Breast epithelium (tissue), 4 donors: Measurements from ENCODE around the gene RHOC. TPM values are rescaled to one million over a fixed set of nuclear protein-coding genes. Genes with fewer than 3 reads are reported as not detected.
A peak's percentile ranks its signal among the peaks of the same experiment; 100 is the strongest.
"Not testable (repeated sequence)": the region's sequence is repeated elsewhere in the genome, so short reads cannot be mapped to it uniquely, and the experiment has no call there.

Source experiments
- DNase-seq, 2 donors: peaks; one replicate each; pipeline ENCODE4 v3.0.0-alpha.2; 2019; ENCODE audit warnings: low spot score in 2 of 2
- H3K27ac ChIP-seq, 2 donors: fragments of 200-600 bp; sonication (generic) in 1 of 2; one replicate each; pipeline ENCODE4 v1.5.1; 2016 to 2019; ENCODE audit warnings: mild to moderate bottlenecking in 1 of 2
- H3K27me3 ChIP-seq, 2 donors: fragments of 200-600 bp; sonication (generic) in 1 of 2; one replicate each; pipeline versions ENCODE4 v1.5.1 to v1.6.0; 2017 to 2019; ENCODE audit warnings: control low read depth in 1 of 2, mild to moderate bottlenecking in 1 of 2
- H3K36me3 ChIP-seq: fragments of 200-600 bp; one replicate; pipeline ENCODE4 v1.5.1; 2019
- H3K4me1 ChIP-seq, 2 donors: fragments of 200-600 bp; sonication (generic); one replicate each; pipeline ENCODE4 v1.5.1; 2016 to 2019; ENCODE audit warnings: control low read depth in 1 of 2
- H3K4me3 ChIP-seq, 3 donors: fragments of 200-600 bp; sonication (generic); 1 replicate in 2 of 3; 2 replicates in 1 of 3; pipeline ENCODE4 v1.5.1; 2016 to 2019; ENCODE audit warnings: mild to moderate bottlenecking in 3 of 3, moderate library complexity in 2 of 3
- H3K9me3 ChIP-seq, 2 donors: fragments of 200-600 bp; sonication (generic) in 1 of 2; one replicate each; pipeline ENCODE4 v1.5.1; 2016 to 2019; ENCODE audit warnings: control low read depth in 1 of 2
- CTCF ChIP-seq, 3 donors: fragments of 450-650 bp; IDR thresholded peaks; one replicate each; pipeline ENCODE4 v1.5.1; 2016 to 2017; ENCODE audit warnings: antibody characterized with exemption in 3 of 3, mild to moderate bottlenecking in 3 of 3, moderate library complexity in 3 of 3
- POLR2A ChIP-seq: fragments of 450-650 bp; IDR thresholded peaks from one replicate; pipeline ENCODE4 v1.6.1; 2016; ENCODE audit warnings: antibody characterized with exemption, mild to moderate bottlenecking, moderate library complexity
- POLR2AphosphoS5 ChIP-seq, 3 donors: sonication (generic); formaldehyde crosslinking; IDR thresholded peaks; one replicate each; pipeline ENCODE4 v1.6.1; 2017; ENCODE audit warnings: antibody characterized with exemption in 3 of 3
- intact Hi-C: fragments of 100-400 bp; cut with DNase I; formaldehyde crosslinking; loops from one replicate; pipeline ENCODE4 v1.15.1; 2023; ENCODE audit warnings: low total_unique reads
- total RNA-seq, 3 donors: library from RNA; depleted of rRNA; stranded (reverse); fragments of >200 nt; gene quantifications; one replicate each; pipeline ENCODE4 v1.1.0, GENCODE V29; 2016

RHOC gene
- total RNA-seq, 3 donors from 2014 or later = 150 to 302 (median 235) TPM

- Histone ChIP-seq H3K36me3 (no peaks in the 10 kb centered on the region), H3K4me3 (no peak overlapping the region), H3K27me3 (no peaks in the 10 kb centered on the region), H3K4me1 (no peaks in the 10 kb centered on the region), H3K9me3 (no peaks in the 10 kb centered on the region), H3K27ac (no peak overlapping the region)
- no peak for TF ChIP-seq POLR2A
- TF ChIP-seq CTCF (IDR thresholded peaks at IDR 0.05) = no peak
- no peak for TF ChIP-seq POLR2AphosphoS5 (IDR thresholded peaks at IDR 0.05)
- intact Hi-C loops = loop anchor here (10.0 kb wide), 1 partner anchor 327 kb away; no protein-coding TSS in a partner anchor
- DNase-seq = no peak
Observed at GRCh38 chr1:112727716-112728115, 20.8 kb upstream of the RHOC start.

- not testable (repeated sequence) for DNase-seq, H3K36me3 ChIP-seq, H3K27me3 ChIP-seq, H3K9me3 ChIP-seq, H3K27ac ChIP-seq, H3K4me3 ChIP-seq, H3K4me1 ChIP-seq
- intact Hi-C loops = loop anchor here (10.0 kb wide), 1 partner anchor 331 kb away; no protein-coding TSS in a partner anchor
Observed at GRCh38 chr1:112724240-112724639, 17.3 kb upstream of the RHOC start.

GRCh38 chr1:112723511-112723839 lies 16.5 kb upstream of the RHOC start:
- H3K9me3 ChIP-seq = no peaks in the 10 kb centered on the region
- H3K36me3 ChIP-seq = no peaks in the 10 kb centered on the region
- intact Hi-C loops = loop anchor here (10.0 kb wide), 1 partner anchor 331 kb away; no protein-coding TSS in a partner anchor
- no peaks in the 10 kb centered on the region for H3K27me3 ChIP-seq
- no peak for DNase-seq
- peaks cover 7% of the 10 kb centered on the region in 2 donors for H3K4me1 ChIP-seq
- TF ChIP-seq CTCF (IDR thresholded peaks at IDR 0.05) (no peak), POLR2AphosphoS5 (IDR thresholded peaks at IDR 0.05) (no peak), POLR2A (no peak)
- peak overlapping the region in 1 of 2 donors; percentile 13 for H3K27ac ChIP-seq
- no peak overlapping the region for H3K4me3 ChIP-seq

GRCh38 chr1:112722601-112723510 lies 15.9 kb upstream of the RHOC start:
- intact Hi-C loops = loop anchor here (10.0 kb wide), 1 partner anchor 332 kb away; no protein-coding TSS in a partner anchor
- H3K36me3 ChIP-seq = no peaks in the 10 kb centered on the region
- TF ChIP-seq POLR2A = no peak
- no peak for TF ChIP-seq POLR2AphosphoS5 (IDR thresholded peaks at IDR 0.05)
- no peak for TF ChIP-seq CTCF (IDR thresholded peaks at IDR 0.05)
- H3K27me3 ChIP-seq = no peaks in the 10 kb centered on the region
- no peaks in the 10 kb centered on the region for H3K9me3 ChIP-seq
- H3K4me3 ChIP-seq = peak overlapping the region in 2 of 3 donors; percentile 37 to 48
- H3K27ac ChIP-seq = peak overlapping the region; percentile 29 to 48
- H3K4me1 ChIP-seq = peaks cover 7% of the 10 kb centered on the region in 2 donors
- DNase-seq = no peak

GRCh38 chr1:112721966-112722524 lies 15.1 kb upstream of the RHOC start:
- TF ChIP-seq POLR2AphosphoS5 (IDR thresholded peaks at IDR 0.05) = no peak
- TF ChIP-seq CTCF (IDR thresholded peaks at IDR 0.05) = no peak
- no peak for TF ChIP-seq POLR2A

GRCh38 chr1:112721294-112721693 lies 14.4 kb upstream of the RHOC start:
- intact Hi-C loops = loop anchor here (10.0 kb wide), 1 partner anchor 334 kb away; no protein-coding TSS in a partner anchor
- H3K9me3 ChIP-seq, H3K4me3 ChIP-seq, H3K36me3 ChIP-seq, H3K4me1 ChIP-seq, H3K27me3 ChIP-seq, H3K27ac ChIP-seq, DNase-seq: not testable (repeated sequence)

More at GRCh38 chr1:112721966-112722524, 15.1 kb upstream of the RHOC start:
- no peak for DNase-seq
- Histone ChIP-seq H3K4me1 (peaks cover 7% of the 10 kb centered on the region in 2 donors), H3K9me3 (no peaks in the 10 kb centered on the region), H3K27ac (peak overlapping the region; percentile 29 to 48), H3K4me3 (peak overlapping the region in 1 of 3 donors; percentile 48), H3K27me3 (no peaks in the 10 kb centered on the region), H3K36me3 (no peaks in the 10 kb centered on the region)
- intact Hi-C loops = loop anchor here (10.0 kb wide), 1 partner anchor 333 kb away; no protein-coding TSS in a partner anchor
